Astrocyte (in vitro differentiated cells and primary cell): ENCODE data around the gene KLRK1.

Experiments
- EZH2 ChIP-seq: IDR thresholded peaks from 2 replicates; pipeline ENCODE4 v1.6.1; 2012; ENCODE audit warnings: mild to moderate bottlenecking, low read length, inconsistent platforms; ENCODE audit not compliant: insufficient read depth
- TF ChIP-seq, protein P1 (sequence below): IDR thresholded peaks from 2 replicates; pipeline ENCODE4 v1.5.1; 2011; ENCODE audit warnings: low read depth, mild to moderate bottlenecking, inconsistent platforms, low read length, moderate library complexity; ENCODE audit not compliant: insufficient read depth

DNA sequence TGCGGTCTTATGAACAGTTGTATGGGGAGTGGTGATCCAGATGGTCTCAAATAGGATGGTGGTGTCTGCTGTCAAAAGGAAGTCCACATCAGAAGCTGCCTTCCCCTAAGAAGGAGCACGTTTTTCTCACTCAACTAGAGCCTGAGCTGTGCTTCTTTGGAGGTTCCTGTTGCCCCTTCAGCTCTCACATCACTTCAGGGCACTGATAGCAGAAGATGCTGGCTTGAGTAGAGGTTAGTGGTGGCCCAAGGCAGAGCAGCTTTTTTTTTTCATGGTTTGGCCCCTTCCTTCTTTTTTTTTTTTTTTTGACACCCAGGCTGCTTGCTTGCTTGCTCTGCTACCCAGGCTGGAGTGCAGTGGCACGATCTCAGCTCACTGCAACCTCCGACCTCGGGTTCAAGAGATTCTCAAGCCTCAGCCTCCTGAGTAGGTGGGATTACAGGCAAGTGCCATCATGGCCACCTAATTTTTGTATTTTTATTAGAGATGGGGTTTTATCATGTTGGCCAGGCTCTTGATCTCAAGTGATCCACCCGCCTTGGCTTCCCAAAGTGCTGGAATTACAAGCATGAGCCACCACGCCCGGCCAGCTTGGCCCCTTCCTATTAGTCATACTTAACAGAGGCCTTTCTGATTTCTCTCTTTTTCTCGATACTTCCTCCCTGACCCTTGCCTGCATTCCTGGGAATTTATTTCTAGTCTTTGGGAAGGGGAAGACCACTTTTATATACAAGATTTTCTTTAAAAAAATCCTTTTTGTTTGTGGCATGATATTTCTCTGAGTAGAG, 50.6 kb downstream of the KLRK1 start:
- TF ChIP-seq, protein P1, sequence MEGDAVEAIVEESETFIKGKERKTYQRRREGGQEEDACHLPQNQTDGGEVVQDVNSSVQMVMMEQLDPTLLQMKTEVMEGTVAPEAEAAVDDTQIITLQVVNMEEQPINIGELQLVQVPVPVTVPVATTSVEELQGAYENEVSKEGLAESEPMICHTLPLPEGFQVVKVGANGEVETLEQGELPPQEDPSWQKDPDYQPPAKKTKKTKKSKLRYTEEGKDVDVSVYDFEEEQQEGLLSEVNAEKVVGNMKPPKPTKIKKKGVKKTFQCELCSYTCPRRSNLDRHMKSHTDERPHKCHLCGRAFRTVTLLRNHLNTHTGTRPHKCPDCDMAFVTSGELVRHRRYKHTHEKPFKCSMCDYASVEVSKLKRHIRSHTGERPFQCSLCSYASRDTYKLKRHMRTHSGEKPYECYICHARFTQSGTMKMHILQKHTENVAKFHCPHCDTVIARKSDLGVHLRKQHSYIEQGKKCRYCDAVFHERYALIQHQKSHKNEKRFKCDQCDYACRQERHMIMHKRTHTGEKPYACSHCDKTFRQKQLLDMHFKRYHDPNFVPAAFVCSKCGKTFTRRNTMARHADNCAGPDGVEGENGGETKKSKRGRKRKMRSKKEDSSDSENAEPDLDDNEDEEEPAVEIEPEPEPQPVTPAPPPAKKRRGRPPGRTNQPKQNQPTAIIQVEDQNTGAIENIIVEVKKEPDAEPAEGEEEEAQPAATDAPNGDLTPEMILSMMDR, result no peak
- TF ChIP-seq EZH2, result no peak
